ENCODE measurements around the gene SERPINB10.

The SERPINB10 gene

DNA sequence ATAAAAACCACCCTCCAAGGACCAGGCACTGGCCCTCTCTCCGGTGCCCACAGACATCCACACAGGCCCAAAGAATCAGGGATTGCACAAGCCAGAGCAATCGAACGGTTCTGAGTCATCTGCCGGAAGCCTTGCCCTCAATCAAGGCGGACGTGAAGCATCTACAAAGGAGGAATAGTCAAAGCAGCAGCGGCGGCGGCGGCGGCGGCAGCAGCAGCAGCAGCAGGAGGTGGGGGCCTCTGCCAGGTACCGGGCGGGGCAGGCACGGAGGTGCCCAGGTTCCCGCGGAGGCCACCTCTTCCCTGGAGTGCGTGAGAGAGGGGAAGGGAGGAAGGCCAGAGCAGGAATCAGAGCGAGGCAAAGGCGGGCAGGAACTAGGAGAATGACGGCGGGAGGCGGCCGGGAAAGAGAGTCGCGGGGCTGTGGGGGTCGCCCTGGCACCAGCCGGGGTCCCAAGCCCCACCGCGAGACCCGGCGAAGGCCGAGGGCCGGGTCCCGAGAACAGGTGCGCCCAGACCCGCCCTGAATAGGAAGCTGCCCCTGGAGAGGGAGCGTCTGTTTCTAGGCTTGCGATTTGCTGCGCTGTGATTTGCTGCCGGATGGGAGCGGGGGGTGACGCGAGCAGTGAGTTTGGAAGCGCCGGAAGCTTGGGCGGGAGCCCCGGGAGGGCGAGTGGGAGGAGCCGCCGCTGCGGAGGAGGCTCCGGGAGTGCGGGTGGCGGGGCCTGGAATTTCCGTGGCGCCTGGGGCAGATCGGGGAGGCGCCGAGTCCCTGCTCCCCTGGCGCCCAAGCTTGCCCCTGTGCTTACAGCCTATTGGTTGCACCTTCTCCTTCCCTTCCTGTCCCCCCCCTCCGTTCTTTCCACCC is 62.4 kb downstream of the SERPINB10 start, which contains the start of gene SERPINB8:
Gene SERPINB8, plus strand, starts transcription at position 140 of the 867 bp plus-strand sequence. CDS start 8,228 bp downstream, outside the sequence.
- Histone ChIP-seq H3K9ac (ENCODE audit: low read length) (peak within 1 kb of the TSS; percentile 84), H3K4me3 (ENCODE audit: low read depth, low read length) (peak within 1 kb of the TSS; percentile 84), H3K9me3 (ENCODE audit: control insufficient read depth, insufficient read depth, low read depth, low read length) (no peaks in the 10 kb centered on the region), H3K36me3 (ENCODE audit: control insufficient read depth, insufficient read depth, low read length) (no peaks in the 10 kb centered on the region), H3K4me1 (ENCODE audit: control insufficient read depth, insufficient read depth, low read length) (peaks cover 15% of the 10 kb centered on the region), H3K27ac (ENCODE audit: low read depth, low read length) (peak within 1 kb of the TSS; percentile 88), H3K27me3 (ENCODE audit: control insufficient read depth, insufficient read depth, low read length) (peaks cover 55% of the 10 kb centered on the region)

DNA sequence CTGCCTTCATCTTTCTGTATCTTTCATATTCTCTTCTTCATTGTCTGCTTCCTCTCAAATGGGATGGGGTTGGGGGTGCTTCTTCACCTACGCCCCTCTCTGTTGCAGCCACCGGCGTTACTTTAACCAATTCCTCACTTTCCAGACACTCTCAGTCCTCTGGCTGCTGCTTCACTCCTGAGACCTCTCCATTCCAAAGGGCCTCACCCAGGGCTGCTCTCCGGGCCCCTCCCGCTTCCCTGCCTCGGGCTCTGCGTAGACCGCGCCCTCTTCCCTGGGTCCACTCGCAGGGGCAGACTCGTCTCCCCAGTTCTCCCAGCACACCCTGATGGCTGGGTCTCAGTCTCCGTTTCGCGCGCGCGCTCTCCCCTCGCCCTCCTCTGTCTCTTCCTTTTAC is 63.0 kb downstream of the SERPINB10 start:
- Histone ChIP-seq H3K27me3 (ENCODE audit: control insufficient read depth, insufficient read depth, low read length) (peaks cover 58% of the 10 kb centered on the region), H3K4me1 (ENCODE audit: control insufficient read depth, insufficient read depth, low read length) (peaks cover 15% of the 10 kb centered on the region), H3K27ac (ENCODE audit: low read depth, low read length) (peak overlapping the region; percentile 59; the same call in 1 of the 2 replicates), H3K4me3 (ENCODE audit: low read depth, low read length) (peak overlapping the region; percentile 84), H3K9ac (ENCODE audit: low read length) (peak overlapping the region; percentile 84), H3K9me3 (ENCODE audit: control insufficient read depth, insufficient read depth, low read depth, low read length) (no peaks in the 10 kb centered on the region), H3K36me3 (ENCODE audit: control insufficient read depth, insufficient read depth, low read length) (no peaks in the 10 kb centered on the region)

DNA sequence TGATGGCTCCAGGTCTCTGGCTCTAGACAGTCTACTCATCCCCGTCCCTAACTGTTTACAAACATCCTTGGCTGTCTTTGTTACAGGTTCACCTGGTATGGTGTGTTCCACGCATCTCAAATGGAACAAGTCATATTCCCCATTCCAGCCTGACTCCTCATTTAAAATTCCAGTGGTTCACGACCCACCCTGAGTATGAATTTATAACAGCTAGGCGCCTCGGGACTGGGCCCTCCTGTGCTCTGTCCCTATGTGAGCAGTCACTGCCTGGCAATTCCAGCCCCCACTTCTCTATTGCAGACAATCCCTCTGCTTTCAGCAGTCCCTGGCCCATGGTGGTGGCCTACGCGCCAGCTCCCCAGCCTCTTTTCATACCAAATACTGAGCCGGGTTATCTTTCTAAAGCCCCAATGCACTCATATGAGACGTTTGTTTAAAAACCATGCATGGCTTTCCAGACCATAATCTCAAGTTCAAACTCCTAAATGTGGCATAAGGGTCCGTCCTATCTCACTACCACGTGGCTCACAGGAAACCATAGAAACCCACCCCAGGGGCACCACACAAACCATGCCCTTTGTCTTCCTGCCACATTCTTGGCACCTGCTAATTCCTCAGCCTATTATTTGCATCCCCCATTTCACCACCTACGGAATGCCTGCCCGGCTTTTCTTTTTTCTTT is 63.7 kb downstream of the SERPINB10 start:
- H3K27me3 ChIP-seq (ENCODE audit: control insufficient read depth, insufficient read depth, low read length) = peaks cover 59% of the 10 kb centered on the region
- H3K9me3 ChIP-seq (ENCODE audit: control insufficient read depth, insufficient read depth, low read depth, low read length) = no peaks in the 10 kb centered on the region
- H3K4me1 ChIP-seq (ENCODE audit: control insufficient read depth, insufficient read depth, low read length) = peaks cover 15% of the 10 kb centered on the region
- no peaks in the 10 kb centered on the region for H3K36me3 ChIP-seq (ENCODE audit: control insufficient read depth, insufficient read depth, low read length)
- H3K4me3 ChIP-seq (ENCODE audit: low read depth, low read length) = peak overlapping the region; percentile 84
- peak overlapping the region; percentile 84 for H3K9ac ChIP-seq (ENCODE audit: low read length)
- H3K27ac ChIP-seq (ENCODE audit: low read depth, low read length) = peak overlapping the region; percentile 59; the same call in 1 of the 2 replicates

DNA sequence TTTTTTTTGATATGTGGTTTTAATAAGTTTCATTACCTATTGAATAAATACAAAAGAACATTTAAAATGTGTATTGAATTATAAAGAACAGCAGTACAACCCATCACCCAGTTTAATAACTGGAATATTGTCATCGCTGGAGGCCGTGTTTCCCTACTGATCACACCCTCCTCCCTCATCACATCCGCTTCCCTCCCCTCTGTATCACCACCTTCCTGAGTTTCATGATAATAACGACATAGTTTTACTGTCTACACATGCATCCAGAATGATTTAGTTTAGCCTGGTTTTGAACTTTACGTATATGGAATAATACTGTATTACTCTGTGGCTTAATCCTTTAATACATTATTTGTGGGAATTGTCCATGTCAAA is 64.2 kb downstream of the SERPINB10 start:
- Histone ChIP-seq H3K27ac (ENCODE audit: low read depth, low read length) (no peak overlapping the region), H3K9ac (ENCODE audit: low read length) (no peak overlapping the region), H3K4me1 (ENCODE audit: control insufficient read depth, insufficient read depth, low read length) (peaks cover 15% of the 10 kb centered on the region), H3K27me3 (ENCODE audit: control insufficient read depth, insufficient read depth, low read length) (peaks cover 59% of the 10 kb centered on the region), H3K4me3 (ENCODE audit: low read depth, low read length) (no peak overlapping the region), H3K36me3 (ENCODE audit: control insufficient read depth, insufficient read depth, low read length) (no peaks in the 10 kb centered on the region), H3K9me3 (ENCODE audit: control insufficient read depth, insufficient read depth, low read depth, low read length) (no peaks in the 10 kb centered on the region)

DNA sequence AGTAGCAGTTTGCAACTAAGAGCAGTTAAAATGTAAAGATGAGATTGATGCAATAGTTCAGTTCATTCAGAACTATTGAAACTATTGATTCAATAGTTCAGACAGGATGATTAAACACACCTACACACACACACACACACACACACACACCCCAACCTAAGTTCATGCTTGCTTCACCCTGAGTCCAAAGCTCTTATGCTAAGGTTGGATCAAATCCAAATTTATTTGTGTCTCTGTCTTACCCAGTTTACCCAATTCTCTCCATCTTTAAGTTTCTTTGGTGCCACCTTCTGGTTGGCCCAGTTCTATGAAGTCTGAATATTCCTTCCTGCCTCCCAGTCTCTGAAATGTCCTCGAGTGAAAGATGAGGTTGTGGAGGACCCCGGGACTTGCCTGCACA is 67.2 kb downstream of the SERPINB10 start:
- Histone ChIP-seq H3K4me3 (ENCODE audit: low read depth, low read length) (no peak overlapping the region), H3K9me3 (ENCODE audit: control insufficient read depth, insufficient read depth, low read depth, low read length) (no peaks in the 10 kb centered on the region), H3K27ac (ENCODE audit: low read depth, low read length) (no peak overlapping the region), H3K9ac (ENCODE audit: low read length) (no peak overlapping the region), H3K27me3 (ENCODE audit: control insufficient read depth, insufficient read depth, low read length) (peaks cover 72% of the 10 kb centered on the region), H3K36me3 (ENCODE audit: control insufficient read depth, insufficient read depth, low read length) (no peaks in the 10 kb centered on the region), H3K4me1 (ENCODE audit: control insufficient read depth, insufficient read depth, low read length) (peaks cover 6% of the 10 kb centered on the region; the same call in 1 of the 2 replicates)

DNA sequence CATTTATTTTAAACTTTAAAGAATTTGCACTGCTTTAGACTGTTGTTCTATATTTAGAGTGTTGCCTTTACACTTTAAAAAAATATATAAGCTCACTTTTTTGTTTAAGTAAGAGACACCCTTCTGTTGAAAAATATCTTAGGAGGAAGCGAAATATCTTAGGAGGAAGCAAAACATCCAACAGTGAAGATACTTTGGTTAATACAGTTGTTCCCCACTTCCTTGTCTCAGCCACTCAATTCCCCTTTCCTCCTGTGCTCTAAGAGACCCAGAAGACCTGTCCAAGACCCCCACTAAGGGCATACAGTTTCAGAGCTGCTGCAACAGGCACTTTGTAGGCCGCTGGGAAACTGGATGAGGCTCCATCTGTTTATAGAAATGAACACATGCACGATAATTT is 67.9 kb downstream of the SERPINB10 start:
- no peak overlapping the region for H3K9ac ChIP-seq (ENCODE audit: low read length)
- no peaks in the 10 kb centered on the region for H3K9me3 ChIP-seq (ENCODE audit: control insufficient read depth, insufficient read depth, low read depth, low read length)
- H3K27ac ChIP-seq (ENCODE audit: low read depth, low read length) = no peak overlapping the region
- no peak overlapping the region for H3K4me3 ChIP-seq (ENCODE audit: low read depth, low read length)
- H3K4me1 ChIP-seq (ENCODE audit: control insufficient read depth, insufficient read depth, low read length) = peaks cover 6% of the 10 kb centered on the region; the same call in 1 of the 2 replicates
- H3K27me3 ChIP-seq (ENCODE audit: control insufficient read depth, insufficient read depth, low read length) = peaks cover 74% of the 10 kb centered on the region
- no peaks in the 10 kb centered on the region for H3K36me3 ChIP-seq (ENCODE audit: control insufficient read depth, insufficient read depth, low read length)

DNA sequence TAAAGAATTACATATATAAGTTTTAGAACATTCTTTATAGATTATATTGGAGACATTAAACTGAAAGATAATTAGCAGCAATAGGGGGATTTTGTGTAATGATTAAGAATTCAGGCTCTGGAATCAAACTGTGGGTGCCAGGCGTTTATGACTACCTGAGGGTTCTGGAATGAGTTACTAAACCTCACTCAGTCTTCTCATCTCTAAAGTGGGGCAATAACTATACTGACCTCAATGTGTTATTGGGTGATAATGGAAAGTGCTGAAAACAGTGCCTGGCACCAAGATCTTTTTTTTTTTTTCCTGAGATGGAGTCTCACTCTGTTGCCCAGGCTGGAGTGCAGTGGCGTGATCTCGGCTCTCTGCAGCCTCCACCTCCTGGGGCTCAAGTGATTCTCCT is 69.3 kb downstream of the SERPINB10 start:
- H3K27ac ChIP-seq (ENCODE audit: low read depth, low read length) = no peak overlapping the region
- H3K4me1 ChIP-seq (ENCODE audit: control insufficient read depth, insufficient read depth, low read length) = no peaks in the 10 kb centered on the region; the same call in 1 of the 2 replicates
- peaks cover 64% of the 10 kb centered on the region for H3K27me3 ChIP-seq (ENCODE audit: control insufficient read depth, insufficient read depth, low read length)
- no peak overlapping the region for H3K9ac ChIP-seq (ENCODE audit: low read length)
- H3K9me3 ChIP-seq (ENCODE audit: control insufficient read depth, insufficient read depth, low read depth, low read length) = no peaks in the 10 kb centered on the region
- no peak overlapping the region for H3K4me3 ChIP-seq (ENCODE audit: low read depth, low read length)
- no peaks in the 10 kb centered on the region for H3K36me3 ChIP-seq (ENCODE audit: control insufficient read depth, insufficient read depth, low read length)

DNA sequence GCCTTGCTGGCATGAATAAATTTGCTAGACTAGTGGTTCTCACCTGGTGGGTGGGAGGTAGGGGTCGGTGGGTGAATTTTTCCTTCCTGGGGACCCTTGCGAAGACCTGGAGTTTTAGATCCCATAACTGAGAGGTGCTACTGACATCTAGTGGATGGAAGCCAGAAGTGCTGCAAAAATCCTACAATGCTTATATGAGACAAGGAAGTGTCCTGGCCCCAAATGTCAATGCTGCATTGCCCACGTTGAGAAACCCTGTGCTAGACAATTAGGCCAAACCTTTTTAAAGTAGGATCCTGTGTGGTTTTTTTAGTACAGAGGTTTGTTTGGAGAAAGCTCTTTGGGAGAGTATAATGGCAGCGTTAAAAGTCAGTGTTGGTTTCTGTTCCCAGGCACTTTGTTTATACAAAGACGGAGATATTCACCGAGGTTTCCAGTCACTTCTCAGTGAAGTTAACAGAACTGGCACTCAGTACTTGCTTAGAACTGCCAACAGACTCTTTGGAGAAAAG is 71.7 kb downstream of the SERPINB10 start:
- no peak overlapping the region for H3K9ac ChIP-seq (ENCODE audit: low read length)
- H3K9me3 ChIP-seq (ENCODE audit: control insufficient read depth, insufficient read depth, low read depth, low read length) = no peaks in the 10 kb centered on the region
- no peak overlapping the region for H3K4me3 ChIP-seq (ENCODE audit: low read depth, low read length)
- peaks cover 54% of the 10 kb centered on the region for H3K27me3 ChIP-seq (ENCODE audit: control insufficient read depth, insufficient read depth, low read length)
- no peak overlapping the region for H3K27ac ChIP-seq (ENCODE audit: low read depth, low read length)
- no peaks in the 10 kb centered on the region for H3K36me3 ChIP-seq (ENCODE audit: control insufficient read depth, insufficient read depth, low read length)
- no peaks in the 10 kb centered on the region; the same call in 1 of the 2 replicates for H3K4me1 ChIP-seq (ENCODE audit: control insufficient read depth, insufficient read depth, low read length)

DNA sequence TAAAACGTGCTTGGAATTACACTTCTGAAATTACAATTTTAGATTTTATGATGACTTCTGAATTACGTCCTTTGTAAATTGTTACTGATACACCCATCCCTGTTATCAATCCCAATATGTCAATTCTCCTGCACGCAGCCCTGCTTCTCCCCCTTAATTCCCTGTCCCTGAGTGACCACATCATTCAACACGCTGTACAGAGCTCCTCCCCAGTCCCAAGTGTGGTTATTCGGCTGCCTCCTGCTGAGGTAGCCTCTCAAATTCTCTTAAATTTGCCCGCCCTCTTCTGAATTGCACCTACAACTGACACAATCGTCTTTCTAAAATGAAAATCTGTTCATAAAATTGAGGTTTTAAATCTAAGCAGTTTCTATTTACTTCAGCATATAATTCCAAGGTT is 72.3 kb downstream of the SERPINB10 start:
- Histone ChIP-seq H3K27me3 (ENCODE audit: control insufficient read depth, insufficient read depth, low read length) (peaks cover 48% of the 10 kb centered on the region), H3K4me3 (ENCODE audit: low read depth, low read length) (no peak overlapping the region), H3K9me3 (ENCODE audit: control insufficient read depth, insufficient read depth, low read depth, low read length) (no peaks in the 10 kb centered on the region), H3K36me3 (ENCODE audit: control insufficient read depth, insufficient read depth, low read length) (no peaks in the 10 kb centered on the region), H3K4me1 (ENCODE audit: control insufficient read depth, insufficient read depth, low read length) (no peaks in the 10 kb centered on the region; the same call in 1 of the 2 replicates), H3K27ac (ENCODE audit: low read depth, low read length) (no peak overlapping the region), H3K9ac (ENCODE audit: low read length) (no peak overlapping the region)

DNA sequence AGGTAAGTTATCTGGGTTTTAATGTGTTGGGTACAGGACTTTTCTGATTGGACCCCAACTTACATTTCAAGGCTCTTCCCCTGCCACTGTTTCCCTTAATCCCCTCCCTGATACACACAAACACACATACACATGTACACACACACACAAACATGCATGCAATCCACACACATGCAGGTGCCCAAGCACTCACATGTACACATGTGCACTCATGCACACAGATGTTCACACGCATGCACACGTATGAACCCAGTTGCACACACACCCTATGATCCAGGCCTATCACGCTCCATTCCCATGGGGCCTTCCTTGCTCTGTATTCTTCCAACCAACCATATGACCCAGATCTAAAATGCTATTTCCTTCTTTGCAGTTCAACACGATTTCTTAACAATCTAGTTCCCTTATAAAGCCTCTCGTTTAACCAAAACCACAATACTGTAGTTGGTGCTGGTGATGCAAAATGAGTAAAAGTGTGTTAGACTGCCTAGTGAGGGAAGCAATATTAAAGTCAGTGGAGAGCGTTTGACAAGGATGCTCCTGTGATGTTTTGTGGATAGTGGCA is 73.2 kb downstream of the SERPINB10 start:
- H3K27ac ChIP-seq (ENCODE audit: low read depth, low read length) = no peak overlapping the region
- no peak overlapping the region for H3K4me3 ChIP-seq (ENCODE audit: low read depth, low read length)
- no peak overlapping the region for H3K9ac ChIP-seq (ENCODE audit: low read length)
- H3K36me3 ChIP-seq (ENCODE audit: control insufficient read depth, insufficient read depth, low read length) = no peaks in the 10 kb centered on the region
- no peaks in the 10 kb centered on the region; the same call in 1 of the 2 replicates for H3K4me1 ChIP-seq (ENCODE audit: control insufficient read depth, insufficient read depth, low read length)
- H3K27me3 ChIP-seq (ENCODE audit: control insufficient read depth, insufficient read depth, low read length) = peaks cover 38% of the 10 kb centered on the region
- H3K9me3 ChIP-seq (ENCODE audit: control insufficient read depth, insufficient read depth, low read depth, low read length) = no peaks in the 10 kb centered on the region
